Neuronal stem cell (in vitro differentiated cells): Measurements from ENCODE around the gene RAPGEF2.

Experiments
- DNase-seq: peaks from one replicate; pipeline ENCODE4 v3.0.0-alpha.2; 2013; ENCODE audit warnings: low spot score
- H2AFZ ChIP-seq: one replicate; pipeline ENCODE4 v1.6.1; 2013; ENCODE audit warnings: mild to moderate bottlenecking, low read length, inconsistent platforms
- H2AK5ac ChIP-seq: 2 replicates; pipeline ENCODE4 v1.6.1; 2013; ENCODE audit warnings: low read depth, mild to moderate bottlenecking, inconsistent platforms, low read length, moderate library complexity, mixed read lengths
- H2BK120ac ChIP-seq: 2 replicates; pipeline ENCODE4 v1.6.1; 2013; ENCODE audit warnings: low read depth, mild to moderate bottlenecking, inconsistent platforms, low read length, moderate library complexity, mixed read lengths
- H2BK12ac ChIP-seq: one replicate; pipeline ENCODE4 v1.6.1; 2013; ENCODE audit warnings: low read length, inconsistent platforms
- H2BK15ac ChIP-seq: 2 replicates; pipeline ENCODE4 v1.6.1; 2013; ENCODE audit warnings: mild to moderate bottlenecking, low read length, inconsistent platforms, mixed read lengths
- H2BK5ac ChIP-seq: one replicate; pipeline ENCODE4 v1.6.1; 2013; ENCODE audit warnings: inconsistent platforms, mild to moderate bottlenecking, low read length, moderate library complexity
- H3K14ac ChIP-seq: one replicate; pipeline ENCODE4 v1.6.1; 2013; ENCODE audit warnings: low read length, inconsistent platforms
- H3K18ac ChIP-seq: 2 replicates; pipeline ENCODE4 v1.6.1; 2013; ENCODE audit warnings: low read length, inconsistent platforms
- H3K23ac ChIP-seq: 2 replicates; pipeline ENCODE4 v1.6.1; 2013; ENCODE audit warnings: low read depth, mild to moderate bottlenecking, mixed read lengths, low read length, inconsistent platforms; ENCODE audit not compliant: poor library complexity
- H3K27ac ChIP-seq: replicated peaks from 3 replicates; pipeline ENCODE4 v1.5.1; 2013; ENCODE audit warnings: low read length, inconsistent platforms
- H3K27me3 ChIP-seq, 3 experiments: 2 replicates each; pipeline ENCODE4 v1.6.1; 2013; ENCODE audit warnings: low read length in 3 of 3, mild to moderate bottlenecking in 2 of 3, inconsistent platforms in 1 of 3, low read depth in 1 of 3, mixed read lengths in 1 of 3, moderate library complexity in 1 of 3; ENCODE audit not compliant: control insufficient read depth in 3 of 3, insufficient read depth in 3 of 3
- H3K36me3 ChIP-seq, 2 donors: replicated peaks in 1 of 2; 2 replicates each; pipeline ENCODE4 v1.6.1; 2013; ENCODE audit warnings: low read length in 2 of 2; ENCODE audit not compliant: control insufficient read depth in 2 of 2, insufficient read depth in 2 of 2
- H3K4ac ChIP-seq: 2 replicates; pipeline ENCODE4 v1.6.1; 2013; ENCODE audit warnings: inconsistent platforms, mild to moderate bottlenecking, low read length, moderate library complexity
- H3K4me1 ChIP-seq, 2 donors: 1 replicate in 1 of 2; 2 replicates in 1 of 2; pipeline ENCODE4 v1.6.1; 2013; ENCODE audit warnings: low read length in 2 of 2, low read depth in 1 of 2; ENCODE audit not compliant: control insufficient read depth in 2 of 2, insufficient read depth in 1 of 2
- H3K4me2 ChIP-seq: one replicate; pipeline ENCODE4 v1.6.1; 2013; ENCODE audit warnings: mild to moderate bottlenecking, low read length, inconsistent platforms; ENCODE audit not compliant: insufficient read depth, poor library complexity, severe bottlenecking
- H3K4me3 ChIP-seq, 2 donors: 2 replicates each; pipeline ENCODE4 v1.5.1; 2013; ENCODE audit warnings: low read length in 2 of 2, mild to moderate bottlenecking in 2 of 2, inconsistent platforms in 1 of 2, moderate library complexity in 1 of 2
- H3K79me1 ChIP-seq: one replicate; pipeline ENCODE4 v1.6.1; 2013; ENCODE audit warnings: low read depth, mild to moderate bottlenecking, inconsistent platforms, low read length, moderate library complexity
- H3K9ac ChIP-seq: one replicate; pipeline ENCODE4 v1.6.1; 2013; ENCODE audit warnings: mild to moderate bottlenecking, low read depth, low read length, inconsistent platforms; ENCODE audit not compliant: poor library complexity
- H3K9me3 ChIP-seq, 2 donors: replicated peaks in 1 of 2; 2 replicates each; pipeline versions ENCODE3 to v1.6.1; 2013; ENCODE audit warnings: low read length in 2 of 2, mild to moderate bottlenecking in 2 of 2, inconsistent platforms in 1 of 2, low read depth in 1 of 2, mixed read lengths in 1 of 2, moderate library complexity in 1 of 2; ENCODE audit not compliant: control insufficient read depth in 2 of 2, insufficient read depth in 1 of 2
- H4K8ac ChIP-seq: one replicate; pipeline ENCODE4 v1.6.1; 2013; ENCODE audit warnings: low read depth, mild to moderate bottlenecking, inconsistent platforms, low read length, moderate library complexity
- H4K91ac ChIP-seq: one replicate; pipeline ENCODE4 v1.6.1; 2013; ENCODE audit warnings: low read length, low read depth, mild to moderate bottlenecking, inconsistent platforms; ENCODE audit not compliant: poor library complexity
- WGBS, 2 donors: extraction: QIAGEN DNeasy Blood & Tissue Kit; methylation state at CpG; one replicate each; pipeline ENCODE4 v1.1.7; 2013; ENCODE audit warnings: missing lambda C conversion rate in 2 of 2, mixed read lengths in 1 of 2; ENCODE audit not compliant: insufficient read length in 2 of 2, insufficient replicate concordance in 1 of 2; ENCODE audit errors: extremely low coverage in 2 of 2; 5-methylcytosine and 5-hydroxymethylcytosine counted together

RAPGEF2 gene

GRCh38 chr4:159368320-159368719, 265.4 kb downstream of the RAPGEF2 start:
- Histone ChIP-seq H4K8ac (no peak overlapping the region), H3K36me3 (no peaks in the 10 kb centered on the region), H2BK12ac (no peak overlapping the region), H3K4me3 (no peak overlapping the region), H3K9me3 (peaks cover 3 to 4% of the 10 kb centered on the region in 2 donors), H2BK120ac (no peak overlapping the region), H2AFZ (no peak overlapping the region), H3K27ac (no peak overlapping the region), H3K23ac (no peak overlapping the region), H3K4ac (no peak overlapping the region), H2AK5ac (no peak overlapping the region), H2BK5ac (no peak overlapping the region), H3K18ac (no peak overlapping the region), H3K4me2 (no peak overlapping the region), H3K14ac (no peak overlapping the region), H4K91ac (no peak overlapping the region), H3K79me1 (no peaks in the 10 kb centered on the region), H2BK15ac (no peak overlapping the region), H3K9ac (no peak overlapping the region), H3K27me3 (peaks cover 0 to 2% (median 0%) of the 10 kb centered on the region in 3 experiments), H3K4me1 (no peaks in the 10 kb centered on the region)
- no peak for DNase-seq
- WGBS, 2 donors = no CpG with 5 or more reads among the region's 2 CpGs

- no CpG with 5 or more reads among the region's 8 CpGs for WGBS, 2 donors
- Histone ChIP-seq H2AFZ (no peak overlapping the region), H3K79me1 (no peaks in the 10 kb centered on the region)
These were observed 266.4 kb downstream of the RAPGEF2 start for GRCh38 chr4:159369256-159369655.

GRCh38 chr4:159370286-159370685, 267.4 kb downstream of the RAPGEF2 start:
- DNase-seq = no peak
- H3K9me3 ChIP-seq = peaks cover 3 to 4% of the 10 kb centered on the region in 2 donors
- no peak overlapping the region for H3K4me3 ChIP-seq
- no peak overlapping the region for H3K4ac ChIP-seq
- no peaks in the 10 kb centered on the region for H3K4me1 ChIP-seq
- H3K14ac ChIP-seq = no peak overlapping the region
- no peak overlapping the region for H3K18ac ChIP-seq
- no peak overlapping the region for H3K27ac ChIP-seq
- no peak overlapping the region for H4K8ac ChIP-seq
- no peak overlapping the region for H2BK12ac ChIP-seq
- H2BK15ac ChIP-seq = no peak overlapping the region
- no peaks in the 10 kb centered on the region for H3K79me1 ChIP-seq
- H2AK5ac ChIP-seq = no peak overlapping the region
- H3K4me2 ChIP-seq = no peak overlapping the region
- no peaks in the 10 kb centered on the region for H3K36me3 ChIP-seq
- no peak overlapping the region for H2AFZ ChIP-seq
- no peak overlapping the region for H3K23ac ChIP-seq
- H3K9ac ChIP-seq = no peak overlapping the region
- H4K91ac ChIP-seq = no peak overlapping the region
- H3K27me3 ChIP-seq = peaks cover 0 to 2% (median 0%) of the 10 kb centered on the region in 3 experiments
- H2BK5ac ChIP-seq = no peak overlapping the region
- no peak overlapping the region for H2BK120ac ChIP-seq
- WGBS, 2 donors = no CpG with 5 or more reads among the region's 1 CpG

More at GRCh38 chr4:159369256-159369655, 266.4 kb downstream of the RAPGEF2 start:
- H3K27me3 ChIP-seq = peaks cover 0 to 2% (median 0%) of the 10 kb centered on the region in 3 experiments
- no peak for DNase-seq
- no peak overlapping the region for H3K18ac ChIP-seq
- no peak overlapping the region for H4K91ac ChIP-seq
- H3K4me1 ChIP-seq = no peaks in the 10 kb centered on the region
- H3K4ac ChIP-seq = no peak overlapping the region
- no peak overlapping the region for H3K23ac ChIP-seq
- no peak overlapping the region for H3K9ac ChIP-seq
- no peak overlapping the region for H3K4me3 ChIP-seq
- no peak overlapping the region for H2AK5ac ChIP-seq
- H2BK15ac ChIP-seq = no peak overlapping the region
- peaks cover 3 to 4% of the 10 kb centered on the region in 2 donors for H3K9me3 ChIP-seq
- H3K36me3 ChIP-seq = no peaks in the 10 kb centered on the region
- H2BK5ac ChIP-seq = no peak overlapping the region
- no peak overlapping the region for H2BK120ac ChIP-seq
- no peak overlapping the region for H2BK12ac ChIP-seq
- no peak overlapping the region for H3K27ac ChIP-seq
- H4K8ac ChIP-seq = no peak overlapping the region
- no peak overlapping the region for H3K14ac ChIP-seq
- H3K4me2 ChIP-seq = no peak overlapping the region

- WGBS, 2 donors = no CpG with 5 or more reads among the region's 3 CpGs
- Histone ChIP-seq H3K23ac (no peak overlapping the region), H3K4ac (no peak overlapping the region), H2BK12ac (no peak overlapping the region), H3K9ac (no peak overlapping the region), H2AFZ (no peak overlapping the region), H3K4me2 (no peak overlapping the region), H3K79me1 (no peaks in the 10 kb centered on the region), H3K27ac (no peak overlapping the region), H2AK5ac (no peak overlapping the region), H3K9me3 (no peaks in the 10 kb centered on the region), H3K36me3 (no peaks in the 10 kb centered on the region), H3K4me1 (no peaks in the 10 kb centered on the region), H2BK120ac (no peak overlapping the region), H4K91ac (no peak overlapping the region), H4K8ac (no peak overlapping the region), H3K14ac (no peak overlapping the region), H2BK15ac (no peak overlapping the region), H3K18ac (no peak overlapping the region), H3K27me3 (no peaks in the 10 kb centered on the region), H2BK5ac (no peak overlapping the region), H3K4me3 (no peak overlapping the region)
- no peak for DNase-seq
These were observed 272.1 kb downstream of the RAPGEF2 start for GRCh38 chr4:159374749-159375530.
